ENCODE results near the gene CACNG3.

GRCh38 chr16:24234737-24235136, 21.4 kb upstream of the CACNG3 start:
- TF ChIP-seq JUN (CRISPR knock-in tag; IDR thresholded peaks at IDR 0.05) (no peak), EP300 (IDR thresholded peaks at IDR 0.05; ENCODE audit: low read depth in 2 of 2, low read length in 2 of 2) (no peak), EP300 (CRISPR knock-in tag; IDR thresholded peaks at IDR 0.05; ENCODE audit: borderline replicate concordance) (no peak), CHD4 (IDR thresholded peaks at IDR 0.05; ENCODE audit: borderline replicate concordance, low read length) (no peak), POLR2AphosphoS5 (IDR thresholded peaks at IDR 0.05; ENCODE audit: low read depth, low read length) (no peak), XRCC5 (optimal IDR thresholded peaks at IDR 0.05; ENCODE audit: low read length) (no peak), GTF2F1 (IDR thresholded peaks at IDR 0.05; ENCODE audit: low read length) (no peak), NR2C2 (CRISPR knock-in tag; IDR thresholded peaks at IDR 0.05; ENCODE audit: borderline replicate concordance) (no peak)
